PFSK-1 (cell line): Measurements from ENCODE around the gene HACD4.

Experiments used
- FOXP2 ChIP-seq: optimal IDR thresholded peaks from 2 replicates; pipeline ENCODE3; 2011; ENCODE audit warnings: borderline replicate concordance, control low read depth, inconsistent platforms; ENCODE audit not compliant: insufficient read depth; ENCODE audit errors: extremely low read length, extremely low read depth
- POLR2AphosphoS5 ChIP-seq: IDR thresholded peaks from 2 replicates; pipeline ENCODE4 v1.6.1; 2012; ENCODE audit warnings: low read depth, mild to moderate bottlenecking, control low read depth, low read length, moderate library complexity
- REST ChIP-seq, 2 experiments: IDR thresholded peaks; 2 replicates each; pipeline versions ENCODE4 v1.6.1 to v1.8.0; 2011 to 2012; ENCODE audit warnings: low read depth in 2 of 2, low read length in 2 of 2, control low read depth in 1 of 2, inconsistent platforms in 1 of 2, mild to moderate bottlenecking in 1 of 2, moderate library complexity in 1 of 2; ENCODE audit not compliant: insufficient read depth in 1 of 2
- SIN3A ChIP-seq: IDR thresholded peaks from 2 replicates; pipeline ENCODE4 v1.6.1; 2012; ENCODE audit warnings: mild to moderate bottlenecking, low read length, moderate library complexity, borderline replicate concordance; ENCODE audit not compliant: insufficient read depth
- TAF1 ChIP-seq: IDR thresholded peaks from 2 replicates; pipeline ENCODE4 v1.6.1; 2012; ENCODE audit warnings: low read length, control low read depth, borderline replicate concordance; ENCODE audit not compliant: insufficient read depth

The HACD4 gene

GRCh38 chr9:20987521-20987920 lies 43.9 kb downstream of the HACD4 start:
- TF ChIP-seq SIN3A (no peak), REST (IDR thresholded peaks at IDR 0.05; ENCODE audit: insufficient read depth in 1 of 2, low read depth in 2 of 2, low read length in 2 of 2) (no peak), TAF1 (no peak), FOXP2 (no peak), POLR2AphosphoS5 (no peak)

- TF ChIP-seq SIN3A (no peak), TAF1 (no peak), FOXP2 (no peak), REST (IDR thresholded peaks at IDR 0.05; ENCODE audit: insufficient read depth in 1 of 2, low read depth in 2 of 2, low read length in 2 of 2) (no peak), POLR2AphosphoS5 (no peak)
Observed at GRCh38 chr9:20985851-20986600, 45.4 kb downstream of the HACD4 start.

GRCh38 chr9:20984506-20984905 lies 46.9 kb downstream of the HACD4 start:
- TF ChIP-seq POLR2AphosphoS5 (no peak), REST (IDR thresholded peaks at IDR 0.05; ENCODE audit: insufficient read depth in 1 of 2, low read depth in 2 of 2, low read length in 2 of 2) (no peak), TAF1 (no peak), SIN3A (no peak), FOXP2 (no peak)

- no peak for TF ChIP-seq REST (IDR thresholded peaks at IDR 0.05; ENCODE audit: insufficient read depth in 1 of 2, low read depth in 2 of 2, low read length in 2 of 2)
- no peak for TF ChIP-seq TAF1
- TF ChIP-seq SIN3A: no peak
- TF ChIP-seq POLR2AphosphoS5: no peak
- TF ChIP-seq FOXP2: no peak
Observed at GRCh38 chr9:20981486-20981885, 50.0 kb downstream of the HACD4 start.
